ENCODE data around the gene C2CD4B.

Gene C2CD4B

GRCh38 chr15:62165104-62165792 is at the start of gene C2CD4B:
Gene C2CD4B, minus strand, starts transcription at chr15:62165285. Its CDS starts 301 bp downstream, at chr15:62164984.
- no peak for DNase-seq

GRCh38 chr15:62212741-62213140 is 47.7 kb upstream of the C2CD4B start:
- no peak for DNase-seq

GRCh38 chr15:62211348-62211747 is 46.3 kb upstream of the C2CD4B start:
- no peak for DNase-seq

GRCh38 chr15:62209821-62210220 is 44.7 kb upstream of the C2CD4B start:
- DNase-seq = no peak

- no peak for DNase-seq
Measured at GRCh38 chr15:62209322-62209721, 44.2 kb upstream of the C2CD4B start.

GRCh38 chr15:62208884-62209283 is 43.8 kb upstream of the C2CD4B start:
- no peak for DNase-seq

GRCh38 chr15:62208367-62208766 is 43.3 kb upstream of the C2CD4B start:
- DNase-seq = no peak

- DNase-seq = no peak
Measured at GRCh38 chr15:62190675-62191074, 25.6 kb upstream of the C2CD4B start.

GRCh38 chr15:62190274-62190673 is 25.2 kb upstream of the C2CD4B start:
- DNase-seq = no peak

GRCh38 chr15:62188744-62189143 is 23.7 kb upstream of the C2CD4B start:
- no peak for DNase-seq

- DNase-seq = no peak
Measured at GRCh38 chr15:62187910-62188309, 22.8 kb upstream of the C2CD4B start.

GRCh38 chr15:62187425-62187824 is 22.3 kb upstream of the C2CD4B start:
- no peak for DNase-seq

- no peak for DNase-seq
Measured at GRCh38 chr15:62186578-62186977, 21.5 kb upstream of the C2CD4B start.

- no peak for DNase-seq
Measured at GRCh38 chr15:62183130-62183529, 18.0 kb upstream of the C2CD4B start.

GRCh38 chr15:62173215-62173614 is 8.1 kb upstream of the C2CD4B start:
- DNase-seq = no peak

GRCh38 chr15:62171882-62172281 is 6.8 kb upstream of the C2CD4B start:
- DNase-seq = no peak

- DNase-seq = no peak
Measured at GRCh38 chr15:62165793-62166375, 799 bp upstream of the C2CD4B start.

- peak in 2 of 56 donors; percentile 7 to 8 for DNase-seq
Measured at GRCh38 chr15:62164396-62165103, 535 bp downstream of the C2CD4B start.

- peak in 1 of 56 donors; percentile 1 for DNase-seq
Measured at GRCh38 chr15:62164014-62164395, 1.1 kb downstream of the C2CD4B start.

GRCh38 chr15:62163397-62164013 is 1.6 kb downstream of the C2CD4B start:
- no peak for DNase-seq

GRCh38 chr15:62153228-62153627 is 11.9 kb downstream of the C2CD4B start:
- DNase-seq = peak in 5 of 56 donors; percentile 4 to 30 (median 19)

- DNase-seq = no peak
Measured at GRCh38 chr15:62150445-62150844, 14.6 kb downstream of the C2CD4B start.
